ENCODE data around the gene ACY1.

ACY1 gene

DNA sequence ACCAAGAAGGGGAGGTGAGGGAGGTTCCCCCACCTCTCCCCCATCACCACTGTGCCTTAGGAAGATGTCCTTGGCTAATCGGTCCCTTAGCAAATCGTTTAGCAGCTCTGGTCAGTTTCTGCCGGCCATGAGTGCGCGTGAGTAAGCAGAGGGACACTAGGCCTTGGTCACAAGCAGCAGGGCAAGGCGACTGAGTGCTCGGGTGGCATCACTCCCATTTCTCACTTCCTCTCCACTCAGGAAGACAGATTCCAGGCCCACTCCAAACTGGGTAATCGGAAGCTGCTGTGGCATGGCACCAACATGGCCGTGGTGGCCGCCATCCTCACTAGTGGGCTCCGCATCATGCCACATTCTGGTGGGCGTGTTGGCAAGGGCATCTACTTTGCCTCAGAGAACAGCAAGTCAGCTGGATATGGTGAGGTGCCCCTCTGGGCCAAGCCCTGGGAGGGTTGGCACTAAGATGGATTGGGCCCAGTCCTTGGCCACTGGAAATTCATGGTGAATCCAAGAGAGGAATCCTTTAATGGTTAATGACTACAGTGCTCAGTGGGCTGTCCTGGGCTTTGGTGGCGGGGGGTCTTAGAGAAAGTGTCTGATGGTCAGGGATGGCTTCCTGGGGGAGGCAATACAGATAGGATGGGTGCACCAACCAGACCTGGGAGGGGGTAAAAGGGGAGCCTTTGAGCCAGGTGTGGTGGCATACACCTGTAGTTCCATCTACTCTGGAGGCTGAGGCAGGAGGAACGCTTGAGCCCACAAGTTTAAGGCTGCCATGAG, 37.2 kb upstream of the ACY1 start:
- no peak for DNase-seq (ENCODE audit: low read depth in 1 of 2, low spot score in 1 of 2)

DNA sequence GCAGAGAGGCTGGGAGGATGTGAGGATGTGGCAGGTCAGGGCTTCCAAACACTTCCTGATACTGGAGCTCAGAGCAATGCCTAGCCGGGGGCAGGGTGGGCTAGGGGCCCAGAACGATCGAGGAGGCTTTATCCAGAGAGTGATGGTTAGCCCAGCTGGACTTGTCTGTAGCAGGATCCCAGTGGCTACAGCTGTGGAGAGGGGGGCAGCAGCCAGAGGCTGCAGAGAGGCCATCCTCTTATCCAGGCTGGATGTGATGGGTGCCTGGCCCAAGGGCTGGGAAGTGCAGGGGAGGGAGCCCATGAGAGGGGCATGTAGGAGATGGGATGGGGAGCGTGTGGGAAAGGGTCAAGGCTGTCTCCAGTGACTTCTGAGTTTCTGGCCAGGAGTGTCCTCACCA, 36.5 kb upstream of the ACY1 start:
- DNase-seq (ENCODE audit: low read depth in 1 of 2, low spot score in 1 of 2) = no peak

DNA sequence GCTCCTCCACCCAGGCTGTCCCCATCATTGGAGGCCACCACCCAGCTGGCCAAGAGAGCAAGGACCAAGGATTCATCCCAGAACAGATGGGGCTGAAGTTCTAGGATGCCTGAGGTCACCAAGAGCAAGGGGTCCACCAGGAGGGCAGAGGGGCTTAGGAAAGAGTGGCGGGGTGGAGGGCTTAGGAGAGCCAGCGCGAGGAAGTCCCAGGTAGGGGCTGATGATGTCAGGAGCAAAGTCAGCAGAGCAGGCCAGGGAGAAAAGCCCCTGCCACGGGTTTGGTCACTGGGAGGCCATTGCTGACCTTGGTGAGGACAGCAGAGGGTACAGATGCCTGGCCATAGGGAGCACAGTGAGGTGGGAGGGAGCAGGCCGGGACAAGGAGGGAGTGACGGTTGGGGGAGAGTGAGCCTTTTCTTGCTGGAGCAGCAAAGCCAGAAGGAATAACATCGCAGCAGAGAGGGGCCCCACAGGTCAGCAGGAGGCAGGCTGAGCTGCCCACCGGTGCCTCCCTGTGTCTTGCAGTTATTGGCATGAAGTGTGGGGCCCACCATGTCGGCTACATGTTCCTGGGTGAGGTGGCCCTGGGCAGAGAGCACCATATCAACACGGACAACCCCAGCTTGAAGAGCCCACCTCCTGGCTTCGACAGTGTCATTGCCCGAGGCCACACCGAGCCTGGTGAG, 36.0 kb upstream of the ACY1 start:
- no peak for DNase-seq (ENCODE audit: low read depth in 1 of 2, low spot score in 1 of 2)

DNA sequence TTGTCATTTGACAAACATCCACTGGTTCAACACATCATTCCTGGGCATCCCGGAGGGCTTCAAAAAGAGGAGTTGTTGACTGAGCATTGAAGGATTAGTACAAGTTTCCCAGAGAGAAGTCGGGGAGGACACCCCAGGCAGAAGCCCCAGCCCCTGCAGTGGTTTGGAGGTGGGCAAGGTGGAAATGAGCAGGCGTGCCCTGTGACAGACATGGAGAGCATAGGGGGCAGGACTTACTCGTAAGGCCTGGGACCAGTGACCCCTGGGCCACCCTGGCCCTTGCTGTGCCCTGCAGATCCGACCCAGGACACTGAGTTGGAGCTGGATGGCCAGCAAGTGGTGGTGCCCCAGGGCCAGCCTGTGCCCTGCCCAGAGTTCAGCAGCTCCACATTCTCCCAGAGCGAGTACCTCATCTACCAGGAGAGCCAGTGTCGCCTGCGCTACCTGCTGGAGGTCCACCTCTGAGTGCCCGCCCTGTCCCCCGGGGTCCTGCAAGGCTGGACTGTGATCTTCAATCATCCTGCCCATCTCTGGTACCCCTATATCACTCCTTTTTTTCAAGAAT, 35.2 kb upstream of the ACY1 start:
- no peak for DNase-seq (ENCODE audit: low read depth in 1 of 2, low spot score in 1 of 2)

DNA sequence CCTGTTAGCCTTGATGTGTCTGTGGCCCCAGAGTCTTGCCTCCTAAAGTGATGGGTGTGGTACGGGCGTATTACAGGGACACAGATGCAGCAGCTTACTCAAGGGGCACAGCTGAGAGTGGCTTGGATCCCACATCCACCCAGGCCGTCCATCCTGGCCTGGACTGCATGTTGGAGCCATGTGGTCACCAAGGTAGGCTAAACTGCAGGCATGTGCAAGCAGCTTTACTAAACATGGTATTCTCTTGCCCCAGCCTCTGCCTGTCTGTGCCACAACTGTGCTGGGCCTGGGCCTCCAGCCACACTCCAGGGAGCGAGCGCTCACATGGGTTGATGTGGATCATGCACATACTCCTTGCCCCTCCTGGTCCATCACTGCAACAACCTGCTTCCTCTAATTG, 34.2 kb upstream of the ACY1 start:
- no peak for DNase-seq (ENCODE audit: low read depth in 1 of 2, low spot score in 1 of 2)

DNA sequence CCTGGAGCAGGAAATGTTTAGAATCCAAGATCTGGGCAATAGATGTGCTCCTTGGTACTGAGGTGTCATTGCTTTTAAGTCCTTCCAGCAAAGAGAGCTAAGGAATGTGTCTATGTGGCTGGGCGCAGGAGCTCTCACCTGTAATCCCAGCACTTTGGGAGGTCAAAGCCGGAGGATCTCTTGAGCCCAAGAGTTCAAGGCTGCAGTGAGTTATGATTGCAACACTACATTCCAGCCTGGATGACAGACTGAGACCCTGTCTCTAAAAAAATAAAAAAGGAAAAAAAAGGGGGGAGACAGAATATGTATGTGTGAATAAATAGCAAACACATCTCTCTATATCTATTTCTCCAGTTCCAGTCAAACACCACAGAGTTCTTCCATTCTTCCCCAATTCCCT, 32.4 kb upstream of the ACY1 start:
- no peak for DNase-seq (ENCODE audit: low read depth in 1 of 2, low spot score in 1 of 2)

DNA sequence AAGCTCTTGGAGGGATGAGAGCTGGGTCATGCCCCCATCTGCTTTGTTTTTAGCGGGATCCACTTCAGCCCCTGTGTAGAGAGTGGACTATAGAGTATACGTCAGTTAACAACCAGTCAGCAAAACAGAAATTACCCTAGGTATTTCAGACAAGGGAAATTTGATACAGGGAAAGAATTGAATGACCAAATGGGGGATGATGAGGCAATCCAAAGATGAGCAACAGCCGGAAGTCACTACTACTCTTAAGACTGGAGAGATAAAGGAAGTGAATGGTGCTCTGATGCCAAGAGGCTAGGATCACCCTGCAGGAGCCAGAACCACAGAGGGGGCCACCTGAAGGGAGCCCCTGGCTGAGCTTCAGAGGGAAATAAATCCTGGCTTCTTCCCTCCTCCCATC, 29.9 kb upstream of the ACY1 start:
- DNase-seq (ENCODE audit: low read depth in 1 of 2, low spot score in 1 of 2) = no peak

DNA sequence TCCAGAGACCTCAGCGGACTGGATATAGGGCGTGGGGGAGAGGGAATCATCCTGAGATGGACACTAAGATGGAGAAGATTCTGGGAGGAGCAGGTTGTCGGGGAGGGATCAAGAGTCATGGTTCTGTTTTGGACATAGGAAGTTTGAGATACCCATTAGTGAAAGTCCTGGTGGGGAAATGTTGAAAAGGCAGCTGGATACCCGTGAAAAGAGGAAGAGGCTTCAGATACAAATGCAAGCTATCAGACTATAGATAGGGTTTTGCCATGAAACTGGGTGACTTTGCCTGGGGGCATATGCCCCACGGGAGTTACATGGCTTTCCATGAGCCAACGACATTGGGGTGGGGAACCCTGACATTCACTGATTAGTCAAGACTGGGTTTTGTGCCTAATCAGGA, 29.2 kb upstream of the ACY1 start:
- no peak for DNase-seq (ENCODE audit: low read depth in 1 of 2, low spot score in 1 of 2)

DNA sequence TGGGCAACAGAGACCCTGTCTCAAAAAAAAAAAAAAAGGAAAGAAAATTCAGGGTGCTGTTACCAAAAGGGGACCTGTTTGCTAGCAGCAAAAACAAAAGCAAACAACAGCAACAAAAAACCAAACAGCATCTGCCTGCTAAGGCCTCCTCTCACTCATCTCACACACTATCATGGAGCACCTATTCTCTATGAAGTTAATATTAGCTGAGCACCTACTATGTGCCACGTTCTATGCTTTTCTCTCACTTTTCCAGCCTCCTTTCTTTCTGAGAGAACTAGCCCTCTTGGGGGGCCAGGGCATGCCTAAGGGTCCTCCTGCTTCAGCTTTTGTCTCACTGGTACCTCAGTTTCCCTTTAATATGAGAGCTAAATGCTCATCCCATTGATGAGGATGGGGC, 28.6 kb upstream of the ACY1 start:
- no peak for DNase-seq (ENCODE audit: low read depth in 1 of 2, low spot score in 1 of 2)

DNA sequence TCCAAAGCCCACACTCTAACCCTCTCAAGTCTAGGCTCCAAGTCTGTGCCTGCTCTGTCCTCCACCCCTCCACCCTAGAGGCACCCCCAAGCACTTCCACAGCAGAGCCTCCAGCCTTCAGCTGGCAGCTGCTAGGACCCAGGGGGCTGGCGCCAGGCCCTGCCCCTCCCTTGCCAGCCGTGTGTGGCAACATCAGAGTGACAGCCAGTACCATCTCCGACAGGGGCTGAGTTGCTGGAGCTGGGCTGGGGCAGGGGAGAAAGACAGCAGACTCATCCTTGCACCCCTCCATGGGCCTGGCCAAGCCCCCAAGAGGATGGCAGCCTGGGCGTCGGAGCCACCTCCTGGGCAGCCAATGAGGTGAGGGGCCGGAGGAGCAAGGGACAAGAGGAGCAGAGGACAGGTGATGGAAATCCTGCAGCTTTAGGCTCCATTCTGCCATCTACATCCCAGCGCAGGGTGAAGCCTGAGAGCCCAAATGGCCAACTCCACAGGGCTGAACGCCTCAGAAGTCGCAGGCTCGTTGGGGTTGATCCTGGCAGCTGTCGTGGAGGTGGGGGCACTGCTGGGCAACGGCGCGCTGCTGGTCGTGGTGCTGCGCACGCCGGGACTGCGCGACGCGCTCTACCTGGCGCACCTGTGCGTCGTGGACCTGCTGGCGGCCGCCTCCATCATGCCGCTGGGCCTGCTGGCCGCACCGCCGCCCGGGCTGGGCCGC, 28.0 kb upstream of the ACY1 start, which contains the start of gene GPR62:
Gene GPR62 (plus strand): TSS at position 207 of the 718 bp plus-strand sequence. CDS start 272 bp downstream, at position 479.
- DNase-seq (ENCODE audit: low read depth in 1 of 2, low spot score in 1 of 2) = no peak

DNA sequence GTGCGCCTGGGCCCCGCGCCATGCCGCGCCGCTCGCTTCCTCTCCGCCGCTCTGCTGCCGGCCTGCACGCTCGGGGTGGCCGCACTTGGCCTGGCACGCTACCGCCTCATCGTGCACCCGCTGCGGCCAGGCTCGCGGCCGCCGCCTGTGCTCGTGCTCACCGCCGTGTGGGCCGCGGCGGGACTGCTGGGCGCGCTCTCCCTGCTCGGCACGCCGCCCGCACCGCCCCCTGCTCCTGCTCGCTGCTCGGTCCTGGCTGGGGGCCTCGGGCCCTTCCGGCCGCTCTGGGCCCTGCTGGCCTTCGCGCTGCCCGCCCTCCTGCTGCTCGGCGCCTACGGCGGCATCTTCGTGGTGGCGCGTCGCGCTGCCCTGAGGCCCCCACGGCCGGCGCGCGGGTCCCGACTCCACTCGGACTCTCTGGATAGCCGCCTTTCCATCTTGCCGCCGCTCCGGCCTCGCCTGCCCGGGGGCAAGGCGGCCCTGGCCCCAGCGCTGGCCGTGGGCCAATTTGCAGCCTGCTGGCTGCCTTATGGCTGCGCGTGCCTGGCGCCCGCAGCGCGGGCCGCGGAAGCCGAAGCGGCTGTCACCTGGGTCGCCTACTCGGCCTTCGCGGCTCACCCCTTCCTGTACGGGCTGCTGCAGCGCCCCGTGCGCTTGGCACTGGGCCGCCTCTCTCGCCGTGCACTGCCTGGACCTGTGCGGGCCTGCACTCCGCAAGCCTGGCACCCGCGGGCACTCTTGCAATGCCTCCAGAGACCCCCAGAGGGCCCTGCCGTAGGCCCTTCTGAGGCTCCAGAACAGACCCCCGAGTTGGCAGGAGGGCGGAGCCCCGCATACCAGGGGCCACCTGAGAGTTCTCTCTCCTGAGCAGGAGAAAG, 27.2 kb upstream of the ACY1 start:
- no peak for DNase-seq (ENCODE audit: low read depth in 1 of 2, low spot score in 1 of 2)

DNA sequence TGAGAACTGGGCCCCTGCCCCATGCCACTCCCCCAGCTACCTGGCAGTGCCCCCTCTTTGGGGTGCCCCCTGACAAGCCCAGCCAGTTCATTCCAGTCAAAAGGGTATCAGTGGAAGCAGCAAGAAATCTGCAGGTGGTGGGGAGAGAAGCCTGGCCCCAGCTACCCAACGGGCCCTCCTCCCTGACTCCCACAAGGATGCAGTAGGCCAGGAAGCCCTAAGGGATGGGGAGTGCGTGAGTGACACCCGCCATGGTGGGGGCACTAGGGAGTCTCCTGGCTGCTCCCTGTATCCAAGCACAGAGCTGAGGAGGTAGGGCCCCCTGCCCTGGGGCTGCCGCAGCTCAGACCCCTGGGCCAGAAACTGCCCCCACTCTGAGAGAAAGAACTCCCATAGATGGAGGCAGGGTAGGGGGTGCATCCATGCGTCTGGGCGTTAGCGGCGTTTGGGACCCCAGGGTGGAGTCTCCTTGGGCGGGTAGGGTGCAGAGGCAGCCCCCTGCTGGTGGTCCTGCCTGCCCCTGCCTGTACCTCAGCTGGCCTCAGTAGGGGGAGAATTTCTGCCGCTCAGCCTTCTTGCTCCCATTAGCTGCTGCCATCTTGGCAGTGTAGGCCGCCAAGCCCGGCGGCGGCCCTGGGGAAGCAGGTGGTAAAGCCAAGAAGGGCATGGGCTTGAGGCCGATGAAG, 25.7 kb upstream of the ACY1 start:
- no peak for DNase-seq (ENCODE audit: low read depth in 1 of 2, low spot score in 1 of 2)

DNA sequence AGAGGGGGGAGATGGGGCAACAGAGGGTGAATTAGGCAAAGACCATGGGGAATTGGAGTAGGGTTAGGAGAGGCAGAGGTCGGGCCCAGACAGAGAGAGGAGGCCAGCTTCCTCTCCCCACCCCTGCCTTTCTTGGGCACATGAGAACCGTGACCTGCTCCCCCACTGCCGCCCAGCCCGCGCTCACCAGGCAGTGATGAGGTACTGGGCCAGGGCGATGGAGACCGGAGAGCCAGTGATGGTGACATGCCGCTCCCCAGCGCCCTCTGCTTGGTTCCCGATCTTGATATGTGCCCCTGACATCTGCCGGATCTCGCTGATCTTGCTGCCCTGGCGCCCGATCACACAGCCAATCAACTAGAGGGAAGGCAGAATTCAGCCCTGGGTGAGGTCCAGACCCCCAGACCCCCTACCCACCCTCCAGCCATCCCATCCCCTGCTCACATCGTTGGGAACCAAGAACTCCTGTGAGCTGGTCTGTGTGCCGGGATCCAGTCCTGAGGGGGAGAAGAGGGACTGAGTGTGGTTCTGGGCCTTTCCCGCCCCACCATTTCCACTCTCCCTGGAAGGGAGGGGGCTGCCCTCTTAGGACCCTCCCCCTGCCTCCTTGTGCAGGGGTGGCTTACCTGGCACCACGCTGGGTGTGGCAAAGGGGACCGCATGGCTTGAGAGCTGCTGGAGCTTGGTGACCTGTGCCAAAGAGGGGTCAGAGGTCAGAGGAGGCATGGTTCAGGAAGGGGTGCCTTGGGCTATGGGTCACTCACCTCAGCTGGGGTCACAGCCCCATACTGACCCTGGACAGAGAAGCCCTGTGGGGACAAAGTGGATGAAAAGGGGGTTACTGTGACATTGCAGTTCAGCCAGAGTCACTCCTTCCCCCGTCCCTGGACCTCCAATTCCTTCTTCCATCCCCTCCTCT, 24.5 kb upstream of the ACY1 start:
- DNase-seq (ENCODE audit: low read depth in 1 of 2, low spot score in 1 of 2) = no peak

DNA sequence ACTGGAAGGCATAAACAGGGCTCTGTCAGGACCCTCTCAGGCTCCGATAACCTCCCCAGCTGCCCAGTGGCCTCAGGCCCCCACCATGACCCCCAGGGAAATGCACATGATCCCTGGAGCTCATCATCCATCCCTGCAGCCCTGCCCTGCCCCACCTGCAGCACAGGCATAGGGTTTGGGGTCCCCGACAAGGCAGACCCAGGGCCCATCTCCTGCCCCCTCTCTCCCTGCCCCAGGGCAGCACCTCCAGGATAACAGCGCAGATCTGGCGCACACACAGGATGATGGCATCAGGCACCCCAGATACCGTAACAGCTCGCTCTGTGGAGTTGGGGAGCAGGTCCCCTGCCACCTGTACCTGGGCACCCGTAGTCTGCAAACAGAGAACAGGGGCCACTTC, 23.7 kb upstream of the ACY1 start:
- no peak for DNase-seq (ENCODE audit: low read depth in 1 of 2, low spot score in 1 of 2)

DNA sequence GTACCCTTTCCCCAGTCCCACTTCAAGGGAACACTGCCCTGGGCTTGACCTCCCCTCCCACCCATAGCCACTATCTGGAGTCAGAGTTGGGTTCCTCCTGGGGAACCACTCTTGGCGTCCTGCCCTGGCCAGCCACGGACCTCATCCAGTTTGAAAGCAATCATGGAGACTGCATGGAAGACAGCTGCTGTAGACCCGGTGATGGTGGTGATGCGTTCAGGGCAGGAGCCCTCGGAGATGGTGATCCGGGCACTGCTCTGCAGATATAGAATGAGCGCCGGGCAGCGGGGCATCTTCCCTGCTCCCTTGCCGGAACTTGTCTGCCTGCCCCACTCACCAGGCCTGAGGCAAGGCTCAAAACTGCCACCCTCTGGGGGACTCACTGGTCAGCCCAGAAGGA, 22.9 kb upstream of the ACY1 start:
- DNase-seq (ENCODE audit: low read depth in 1 of 2, low spot score in 1 of 2) = no peak

DNA sequence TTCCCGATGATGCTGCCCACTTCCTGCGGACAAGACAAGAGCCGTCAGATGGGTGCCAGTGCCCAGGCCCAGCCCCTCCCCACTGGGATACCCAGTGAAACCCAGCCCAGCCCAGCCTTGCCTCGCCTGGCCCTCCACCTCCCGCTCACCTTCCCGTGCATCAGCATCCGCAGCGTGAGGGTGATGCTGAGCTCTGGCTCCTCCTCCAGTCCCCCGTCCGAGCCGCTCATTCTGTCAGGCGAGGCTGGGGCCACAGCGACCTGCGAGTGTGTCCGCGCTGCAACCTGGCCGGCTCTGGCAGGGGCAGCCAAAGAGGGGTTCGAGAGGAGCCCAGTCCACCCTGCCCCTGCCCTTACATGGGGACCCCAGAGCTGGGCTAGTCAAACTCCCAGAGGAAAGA, 22.3 kb upstream of the ACY1 start:
- no peak for DNase-seq (ENCODE audit: low read depth in 1 of 2, low spot score in 1 of 2)

DNA sequence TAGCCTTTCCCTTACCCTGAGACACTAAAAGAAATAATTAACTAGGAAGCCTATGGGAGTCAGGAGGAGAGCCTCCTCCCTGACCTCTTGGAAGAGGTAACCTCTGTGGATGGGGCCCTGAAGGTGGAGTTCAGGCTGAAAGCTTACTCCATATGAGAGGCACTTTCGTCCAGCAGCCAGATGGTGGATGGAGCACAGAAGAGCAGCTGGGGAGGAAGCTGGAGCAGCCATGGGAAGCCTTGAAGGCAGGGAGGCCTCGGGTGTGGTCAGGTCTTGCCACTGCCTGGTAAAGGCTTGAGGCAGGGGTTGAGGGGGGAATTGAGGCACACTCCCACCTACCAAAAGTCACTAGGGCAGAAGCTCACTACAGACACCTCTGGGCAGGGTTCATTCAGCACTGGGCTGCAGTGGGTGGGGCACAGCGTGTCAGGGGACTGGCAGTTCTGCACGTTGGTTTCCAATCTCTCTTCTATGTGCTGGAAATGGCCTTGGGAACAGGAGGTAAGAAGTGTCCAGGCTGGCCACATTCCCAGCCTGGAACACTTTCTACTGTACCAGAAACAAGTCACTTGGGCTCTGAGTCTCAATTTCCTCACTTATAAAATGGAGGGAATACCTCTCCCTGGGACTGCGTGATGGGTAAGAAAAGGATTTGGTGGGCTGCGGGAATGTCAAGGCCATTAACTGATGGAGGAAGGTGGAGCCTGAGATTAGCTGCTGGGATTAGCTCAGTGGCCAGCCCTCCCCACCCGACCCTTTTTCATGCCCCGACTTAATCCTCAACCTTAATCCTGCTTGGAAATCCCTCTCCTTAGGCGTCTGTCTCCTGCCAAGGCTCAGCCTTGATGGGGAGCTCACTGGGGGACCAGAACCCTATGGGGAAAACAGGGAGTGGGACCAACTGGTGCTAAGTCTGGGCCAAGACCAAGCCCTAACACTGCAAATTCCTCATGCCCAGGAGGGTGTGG, 21.4 kb upstream of the ACY1 start:
- DNase-seq (ENCODE audit: low read depth in 1 of 2, low spot score in 1 of 2) = no peak

Data from activated T-helper 1 cell treated with anti-CD3 and anti-CD28 coated beads, Interleukin-2, amount 50 U/mL, for 16 hours (primary cell).